K562 (cell line): Measurements from ENCODE around the gene MON1A. TPM values are rescaled to one million over a fixed set of nuclear protein-coding genes. Genes with fewer than 3 reads are reported as not detected.

Experiments used
- ATAC-seq: fragments of 200-7000 bp; cut with Tn5 transposase; 3 replicates; pipeline ENCODE4 v1.9.1; 2020; ENCODE audit warnings: moderate library complexity
- BruUV-seq: library from RNA; stranded (reverse); fragments of 400-500 nt; replicated peaks from 2 replicates; lab custom pipeline; 2021; lab: Mats Ljungman, UMichigan
- CTCF ChIA-PET: fragments of 300-600 bp; formaldehyde crosslinking; extraction: SDS; loops from one replicate; lab custom pipeline; 2021; ENCODE audit warnings: low intra/inter-chr PET ratio; lab: Yijun Ruan, JAX
- POLR2A ChIA-PET: fragments of 300-600, 350-650 bp; sonication (Branson Sonifier 250); formaldehyde crosslinking; extraction: SDS; loops from one replicate; lab custom pipeline; 2021; ENCODE audit warnings: antibody characterized with exemption, inconsistent platforms; lab: Yijun Ruan, JAX
- DNase-seq, 4 experiments: peaks; one replicate each; pipeline versions ENCODE4 v3.0.0 to v3.0.0-alpha.2; 2011 to 2018; ENCODE audit warnings: low spot score in 3 of 4, mixed read lengths in 3 of 4; ENCODE audit errors: extremely low read depth in 1 of 4
- FAIRE-seq: peaks from 2 replicates; lab custom pipeline; 2011; peaks lifted over from hg19 to GRCh38; lab: Jason Lieb, UNC
- H2AFZ ChIP-seq: 2 replicates; pipeline ENCODE4 v1.6.0; 2011; ENCODE audit warnings: low read depth, low read length, control low read depth, inconsistent platforms
- H3K27ac ChIP-seq: fragments of 200-600 bp; 3 replicates; pipeline ENCODE4 v1.8.0; 2011; ENCODE audit warnings: low read depth, mild to moderate bottlenecking, control low read depth, inconsistent platforms, low read length, moderate library complexity, mixed read lengths; ENCODE audit errors: extremely low read depth
- H3K27me3 ChIP-seq, 2 experiments: fragments of 300-600 bp in 1 of 2; 2 replicates in 1 of 2; 3 replicates in 1 of 2; pipeline versions ENCODE4 v1.6.0 to v1.8.0; 2011; ENCODE audit warnings: inconsistent platforms in 2 of 2, low read length in 2 of 2, mild to moderate bottlenecking in 1 of 2, mixed read lengths in 1 of 2, moderate library complexity in 1 of 2; ENCODE audit not compliant: control insufficient read depth in 2 of 2, insufficient read depth in 2 of 2
- H3K36me3 ChIP-seq: fragments of 300-600 bp; 3 replicates; pipeline ENCODE4 v1.8.0; 2011; ENCODE audit warnings: mild to moderate bottlenecking, low read length, inconsistent platforms; ENCODE audit not compliant: control insufficient read depth, insufficient read depth
- H3K4me1 ChIP-seq, 2 experiments: fragments of 200-600 bp in 1 of 2; replicated peaks in 1 of 2; 2 replicates in 1 of 2; 3 replicates in 1 of 2; pipeline versions ENCODE4 v1.5.1 to v1.8.0; 2011; ENCODE audit warnings: inconsistent platforms in 2 of 2, low read length in 2 of 2, mild to moderate bottlenecking in 1 of 2, mixed read lengths in 1 of 2, moderate library complexity in 1 of 2; ENCODE audit not compliant: control insufficient read depth in 2 of 2, insufficient read depth in 2 of 2
- H3K4me2 ChIP-seq: 2 replicates; pipeline ENCODE4 v1.6.1; 2011; ENCODE audit warnings: low read length, control low read depth, inconsistent platforms, mixed read lengths; ENCODE audit not compliant: insufficient read depth
- H3K4me3 ChIP-seq: fragments of 200-600 bp; sonication (generic), shearing (Covaris generic); 2 replicates; pipeline ENCODE4 v1.5.1; 2016; ENCODE audit warnings: control low read depth, inconsistent platforms
- H3K79me2 ChIP-seq: fragments of 200-600 bp; 3 replicates; pipeline ENCODE4 v1.8.0; 2011; ENCODE audit warnings: low read length, inconsistent platforms; ENCODE audit not compliant: control insufficient read depth, insufficient read depth
- H3K9ac ChIP-seq, 2 experiments: 2 replicates each; pipeline versions ENCODE4 v1.6.0 to v1.6.1; 2011; ENCODE audit warnings: low read depth in 2 of 2, low read length in 2 of 2, control low read depth in 1 of 2, inconsistent platforms in 1 of 2, mild to moderate bottlenecking in 1 of 2, mixed read lengths in 1 of 2; ENCODE audit not compliant: insufficient read depth in 1 of 2
- H3K9me1 ChIP-seq: one replicate; pipeline ENCODE4 v1.6.0; 2011; ENCODE audit warnings: inconsistent platforms, mild to moderate bottlenecking, low read length, moderate library complexity; ENCODE audit not compliant: control insufficient read depth, insufficient read depth
- H3K9me3 ChIP-seq: replicated peaks from 2 replicates; pipeline ENCODE4 v1.5.1; 2011; ENCODE audit warnings: low read depth, low read length, inconsistent platforms; ENCODE audit not compliant: control insufficient read depth, insufficient read depth
- H4K20me1 ChIP-seq: replicated peaks from 2 replicates; pipeline ENCODE4 v1.6.1; 2011; ENCODE audit warnings: low read length, inconsistent platforms, mixed read lengths; ENCODE audit not compliant: control insufficient read depth, insufficient read depth
- BCL6 ChIP-seq: fragments of 250-450 bp; sonication (Bioruptor Pico); IDR thresholded peaks from 2 replicates; pipeline ENCODE4 v1.4.0; 2020
- BCOR ChIP-seq: fragments of 450-650 bp; IDR thresholded peaks from 2 replicates; pipeline ENCODE4 v1.6.1; 2016
- BRD4 ChIP-seq: fragments of 200-600 bp; sonication (generic); IDR thresholded peaks from 2 replicates; pipeline ENCODE4 v1.6.1; 2017; ENCODE audit warnings: inconsistent platforms
- GTF2E2 ChIP-seq: fragments of 200-800 bp; sonication (Bioruptor generic); IDR thresholded peaks from 2 replicates; pipeline ENCODE4 v1.6.1; 2016; ENCODE audit warnings: missing genetic modification characterization, missing compliant biosample characterization
- GTF2F1 ChIP-seq: IDR thresholded peaks from 2 replicates; pipeline ENCODE4 v1.6.1; 2011; ENCODE audit warnings: low read depth, low read length, improper control_type of control experiment
- HCFC1 ChIP-seq: IDR thresholded peaks from 2 replicates; pipeline ENCODE4 v1.6.1; 2012; ENCODE audit warnings: low read depth, low read length, improper control_type of control experiment
- HDAC8 ChIP-seq: fragments of 450-650 bp; IDR thresholded peaks from 2 replicates; pipeline ENCODE4 v1.6.1; 2016; ENCODE audit warnings: mild to moderate bottlenecking, missing genetic modification characterization, moderate library complexity, missing compliant biosample characterization
- MTF1 ChIP-seq: fragments of 250-450 bp; sonication (Bioruptor Pico); IDR thresholded peaks from 2 replicates; pipeline ENCODE4 v1.9.0; 2021; ENCODE audit warnings: moderate library complexity, mild to moderate bottlenecking, inconsistent platforms, borderline replicate concordance
- NFIC ChIP-seq: fragments of 450-650 bp; IDR thresholded peaks from 2 replicates; pipeline ENCODE4 v1.6.1; 2017; ENCODE audit warnings: mild to moderate bottlenecking, inconsistent platforms
- ZBTB1 ChIP-seq: sonication (generic); formaldehyde crosslinking; IDR thresholded peaks from 2 replicates; pipeline ENCODE4 v1.8.1; 2023; ENCODE audit warnings: missing genetic modification reagents, low read depth, mild to moderate bottlenecking, borderline replicate concordance
- ZBTB9 ChIP-seq: fragments of 450-650 bp; formaldehyde crosslinking; IDR thresholded peaks from 2 replicates; pipeline ENCODE4 v1.4.0; 2020; ENCODE audit warnings: mild to moderate bottlenecking, moderate library complexity
- ZNF146 ChIP-seq: IDR thresholded peaks from one replicate; pipeline ENCODE4 v1.6.1; 2018; ENCODE audit warnings: missing compliant biosample characterization; ENCODE audit not compliant: unreplicated experiment
- in situ Hi-C: fragments of 300-500 bp; cut with MboI; formaldehyde crosslinking; loops from 4 replicates; pipeline ENCODE4 v1.15.0; 2018; ENCODE audit warnings: inconsistent platforms, mixed read lengths
- intact Hi-C: fragments of 100-400 bp; cut with micrococcal nuclease; formaldehyde crosslinking; loops from 2 replicates; pipeline ENCODE4 v1.14.2; 2022
- polyA plus RNA-seq, 8 experiments: library from polyadenylated mRNA; depleted of rRNA in 4 of 8; stranded (reverse) in 5 of 8; unstranded in 3 of 8; fragments of >200 nt; fragmentation: Nextera tagmentation in 2 of 8; fragmentation: Illumina TruSeq in 1 of 8; extraction: Ambion mirVana in 2 of 8; extraction: Trizol in 1 of 8; gene quantifications; 2 replicates each; pipeline versions ENCODE4 v1.2.1 to v1.2.3, GENCODE V29; 2011 to 2014; ENCODE audit warnings: inconsistent platforms in 1 of 8, missing spikeins in 1 of 8
- total RNA-seq, 7 experiments: library from RNA; depleted of rRNA in 6 of 7; stranded (reverse); fragments of >200 nt in 6 of 7; fragmentation: Illumina TruSeq in 2 of 7; extraction: Trizol in 2 of 7; gene quantifications; 2 replicates each; pipeline versions ENCODE4 v1.2.1 to v1.2.3, GENCODE V29; 2011 to 2021; ENCODE audit warnings: low replicate concordance in 1 of 7

MON1A gene
- total and polyA plus RNA-seq, 9 of the 15 experiments (the other 6 are each of a cell fraction or from before 2014, with no cell fraction given), result 1.1 to 13.8 (median 6.8) TPM

- H3K9ac ChIP-seq, result no peak overlapping the region
- no peaks in the 10 kb centered on the region for H3K79me2 ChIP-seq
- BruUV-seq, result no TSS peak
- H4K20me1 ChIP-seq, result no peaks in the 10 kb centered on the region; the same call in 1 of the 2 replicates
- FAIRE-seq (no peak), DNase-seq (no peak), ATAC-seq (no peak)
- H3K4me2 ChIP-seq, result no peak overlapping the region
- ChIA-PET POLR2A (interaction anchor here (1.1 kb wide), 1 partner anchor 51 kb away, joined by 4 read pairs; the partner anchor contains the start of gene MON1A), CTCF (no interaction called here)
- H3K4me1 ChIP-seq, result peaks cover 11 to 14% of the 10 kb centered on the region in 2 experiments; a peak in 4 of 5 replicates
- in situ Hi-C loops (no loop called here), intact Hi-C loops (no loop called here)
- no peaks in the 10 kb centered on the region for H3K9me3 ChIP-seq
- H3K27ac ChIP-seq, result no peak overlapping the region
- H3K9me1 ChIP-seq, result no peaks in the 10 kb centered on the region
- no peak overlapping the region for H3K4me3 ChIP-seq
- H3K36me3 ChIP-seq, result no peaks in the 10 kb centered on the region
- TF ChIP-seq HDAC8 (tag) (no peak), GTF2E2 (tag) (no peak), ZNF146 (CRISPR knock-in tag) (no peak), BCL6 (no peak), GTF2F1 (no peak), MTF1 (no peak), BCOR (no peak), BRD4 (no peak), HCFC1 (no peak), ZBTB1 (CRISPR knock-in tag) (no peak), NFIC (no peak), ZBTB9 (no peak)
- peaks cover 0 to 7% of the 10 kb centered on the region in 2 experiments; a peak in 2 of 5 replicates for H3K27me3 ChIP-seq
- no peak overlapping the region for H2AFZ ChIP-seq
Observed at GRCh38 chr3:49878686-49879085, 50.9 kb downstream of the MON1A start.
